Measurements from ENCODE around the gene BTBD16.

BTBD16 gene

DNA sequence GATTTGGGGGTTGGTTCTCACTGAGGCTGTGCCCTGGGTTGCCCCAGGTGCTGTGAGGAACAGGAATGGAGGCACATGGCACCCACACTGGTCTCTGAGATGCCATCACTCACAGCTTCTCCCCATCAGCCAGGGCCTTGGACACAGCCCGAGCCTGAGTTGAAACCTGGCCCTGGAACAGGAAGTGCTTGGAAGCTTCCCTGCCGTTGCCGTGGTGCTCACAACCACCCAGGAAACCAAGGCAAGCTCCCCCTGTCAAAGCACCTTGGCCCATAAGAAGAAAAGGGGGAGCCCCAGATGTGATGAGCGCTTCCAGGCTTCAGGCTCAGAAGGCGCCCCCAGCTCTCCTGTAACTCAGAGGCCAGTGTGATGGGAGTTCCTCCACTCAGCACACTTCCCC, at the start of gene BTBD16:
TSS of gene BTBD16 (plus strand) at position 221 of the 400 bp plus-strand sequence. CDS start 3,786 bp downstream, outside the sequence.
- no peak for DNase-seq (ENCODE audit: low read depth)

DNA sequence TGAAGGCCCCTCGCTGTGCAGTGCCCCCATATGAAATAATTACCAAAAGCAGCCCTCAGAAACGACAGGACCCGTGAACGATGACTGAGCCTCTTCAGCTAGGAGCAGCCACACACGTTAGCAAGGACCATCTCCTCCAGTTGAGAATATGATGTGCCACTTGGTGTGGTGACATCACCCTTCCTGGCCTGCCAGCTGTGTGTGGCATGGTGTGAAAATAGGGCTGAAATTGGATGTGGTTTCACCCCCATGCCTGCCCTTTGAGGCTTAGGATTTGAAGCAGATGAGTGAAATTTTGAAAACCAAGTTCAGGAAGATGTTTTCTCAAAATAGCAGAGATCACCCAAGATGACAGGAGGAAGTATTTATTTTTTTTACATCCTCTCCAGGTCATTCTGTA, 49.1 kb upstream of the BTBD16 start:
- DNase-seq (ENCODE audit: low read depth), result no peak

- DNase-seq (ENCODE audit: low read depth), result no peak
Measured at GRCh38 chr10:122222638-122223037, 48.5 kb upstream of the BTBD16 start.

DNA sequence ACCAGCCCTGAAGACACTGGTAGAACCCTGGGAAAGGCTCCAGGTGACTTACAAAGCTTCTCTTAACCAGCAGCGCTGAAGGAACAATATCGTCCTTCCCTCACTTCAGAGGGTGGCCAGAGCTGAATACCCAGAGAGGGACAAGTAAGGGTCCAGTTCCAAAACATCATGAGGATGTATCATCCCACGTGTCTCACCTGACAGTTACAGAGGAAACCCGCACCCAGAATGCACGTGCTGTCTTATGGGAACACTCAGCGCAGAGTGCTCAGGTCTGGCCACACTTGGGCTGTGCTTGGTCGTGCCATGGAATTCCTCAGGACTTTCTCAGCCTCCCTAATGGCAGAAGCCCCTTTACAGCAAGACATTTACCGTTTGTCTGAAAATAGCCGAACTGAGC, 46.9 kb upstream of the BTBD16 start:
- no peak for DNase-seq (ENCODE audit: low read depth)

DNA sequence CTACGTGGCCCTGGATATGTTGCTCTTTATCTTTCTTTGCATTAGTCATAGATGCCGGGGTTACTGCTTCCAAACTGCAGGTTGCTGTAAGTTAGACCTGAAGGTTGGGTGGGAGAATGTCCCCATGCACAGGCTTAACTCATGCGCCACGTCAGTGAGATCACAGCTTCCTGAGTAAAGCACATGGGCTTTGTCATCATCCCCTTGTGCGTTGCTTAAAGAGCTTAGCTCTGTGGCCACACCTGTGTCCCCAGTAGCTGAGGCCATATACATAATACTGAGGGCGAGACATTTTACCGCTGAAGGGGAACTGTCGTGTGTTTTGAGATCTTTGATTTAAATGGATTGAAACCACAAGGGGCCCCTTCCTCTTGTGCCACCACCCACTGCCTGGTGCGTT, 45.8 kb upstream of the BTBD16 start:
- DNase-seq (ENCODE audit: low read depth), result no peak

DNA sequence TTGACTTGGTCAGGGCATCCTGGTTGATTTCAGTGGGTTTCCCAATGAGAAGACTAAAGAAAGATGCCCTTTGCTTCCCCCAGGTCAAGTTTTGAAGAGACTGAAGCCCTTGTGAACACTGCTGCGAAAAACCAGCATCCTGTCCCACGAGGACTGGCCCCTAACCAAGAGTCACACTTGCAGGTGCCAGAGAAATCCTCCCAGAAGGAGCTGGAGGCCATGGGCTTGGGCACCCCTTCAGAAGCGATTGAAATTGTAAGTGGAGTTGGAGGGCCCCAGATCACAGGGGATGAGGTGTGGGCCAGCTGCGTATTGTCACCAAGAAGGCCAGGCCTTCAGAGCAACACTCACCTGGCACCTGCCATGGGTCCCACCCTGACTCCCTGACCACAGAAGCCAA, 43.3 kb upstream of the BTBD16 start:
- no peak for DNase-seq (ENCODE audit: low read depth)

GRCh38 chr10:122229666-122230065, 41.4 kb upstream of the BTBD16 start:
- no peak for DNase-seq (ENCODE audit: low read depth)

DNA sequence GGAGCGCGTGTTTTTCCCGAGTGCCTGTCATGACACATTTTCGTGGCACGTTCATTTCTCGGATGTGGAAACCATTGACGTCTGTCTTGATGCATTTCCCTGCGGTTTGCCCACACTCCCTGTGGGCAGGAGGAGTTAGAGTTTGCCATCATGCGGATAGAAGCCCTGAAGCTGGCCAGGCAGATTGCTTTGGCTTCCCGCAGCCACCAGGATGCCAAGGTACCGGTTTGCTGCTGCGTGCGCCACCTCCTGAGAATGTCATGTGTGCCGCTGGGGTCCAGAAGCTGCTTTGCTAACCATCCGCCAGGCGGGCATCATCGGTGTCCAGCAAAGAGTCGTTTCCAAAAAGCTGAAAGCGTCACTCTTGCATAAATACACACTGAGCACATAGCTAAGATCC, 40.9 kb upstream of the BTBD16 start:
- no peak for DNase-seq (ENCODE audit: low read depth)

- DNase-seq (ENCODE audit: low read depth), result no peak
Measured at GRCh38 chr10:122232769-122233168, 38.3 kb upstream of the BTBD16 start.

DNA sequence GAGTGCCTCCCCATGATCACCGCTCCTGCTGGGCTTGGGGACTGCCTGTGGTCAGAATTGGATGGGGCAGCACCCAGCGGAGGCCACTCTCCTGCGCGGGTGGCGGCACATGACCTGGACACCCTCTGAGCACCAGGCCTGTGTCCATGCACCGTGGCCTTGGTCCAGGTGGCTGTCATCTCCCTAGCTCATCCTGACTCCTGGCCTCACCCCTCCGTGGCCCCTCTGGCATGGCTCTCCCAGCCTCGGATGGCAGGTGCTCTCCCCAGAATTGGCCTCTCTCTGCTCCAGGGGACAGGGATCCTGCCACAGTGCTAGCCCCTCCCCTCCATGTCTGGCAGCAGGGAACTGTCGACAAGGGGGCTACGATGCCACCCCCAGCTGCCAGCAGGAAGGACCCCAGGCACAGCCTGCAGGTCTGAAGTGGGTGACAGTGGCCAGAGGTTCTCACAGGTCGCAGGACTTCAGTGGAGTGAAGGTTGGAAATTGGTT, 37.2 kb upstream of the BTBD16 start:
- no peak for DNase-seq (ENCODE audit: low read depth)

- DNase-seq (ENCODE audit: low read depth), result no peak
Measured at GRCh38 chr10:122234416-122234815, 36.7 kb upstream of the BTBD16 start.

GRCh38 chr10:122236690-122237306, 34.3 kb upstream of the BTBD16 start:
- DNase-seq (ENCODE audit: low read depth), result no peak

- no peak for DNase-seq (ENCODE audit: low read depth)
Measured at GRCh38 chr10:122237331-122237990, 33.6 kb upstream of the BTBD16 start.

- no peak for DNase-seq (ENCODE audit: low read depth)
Measured at GRCh38 chr10:122239578-122240257, 31.4 kb upstream of the BTBD16 start.

DNA sequence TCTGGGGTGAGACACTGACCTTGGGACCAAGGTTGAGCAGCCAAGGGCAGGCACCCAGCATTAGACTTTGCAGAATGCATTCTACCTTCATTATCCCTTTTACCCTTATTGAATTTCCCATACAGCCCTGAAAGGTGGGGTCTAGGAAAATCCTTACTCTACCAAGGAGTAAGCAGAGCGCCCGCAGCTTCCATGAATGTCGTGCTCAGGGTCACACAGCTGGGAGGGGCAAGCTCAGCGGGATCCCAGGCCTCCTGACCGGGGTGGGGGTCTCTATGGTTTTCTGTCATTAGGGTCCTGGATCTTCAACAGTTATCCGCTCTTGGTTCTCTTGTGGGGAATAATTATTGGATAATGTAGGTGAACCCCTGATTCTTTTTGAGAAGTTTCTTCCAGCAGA, 30.7 kb upstream of the BTBD16 start:
- DNase-seq (ENCODE audit: low read depth), result no peak

GRCh38 chr10:122241836-122242235, 29.3 kb upstream of the BTBD16 start:
- no peak for DNase-seq (ENCODE audit: low read depth)

DNA sequence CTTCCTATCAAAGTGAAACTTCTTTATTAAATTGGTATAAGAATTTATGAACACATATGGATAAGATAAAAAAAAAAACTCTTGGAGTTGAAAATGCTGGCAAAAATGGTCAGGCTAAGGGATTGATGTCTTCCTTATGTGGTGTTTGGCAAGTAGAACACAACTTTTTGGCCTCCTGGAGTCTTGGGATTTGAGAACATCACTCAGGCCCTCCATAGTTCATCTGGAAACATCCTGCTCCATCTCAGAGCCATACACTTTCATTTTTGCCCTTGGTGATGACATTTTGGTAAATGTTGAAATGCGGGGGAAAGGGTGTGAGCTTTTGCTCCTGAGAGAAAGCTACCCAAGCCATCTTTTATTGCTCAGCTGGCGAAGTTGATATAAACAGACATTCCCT, 27.5 kb upstream of the BTBD16 start:
- DNase-seq (ENCODE audit: low read depth), result no peak

- DNase-seq (ENCODE audit: low read depth), result no peak
Measured at GRCh38 chr10:122244001-122244975, 26.8 kb upstream of the BTBD16 start.

- no peak for DNase-seq (ENCODE audit: low read depth)
Measured at GRCh38 chr10:122245136-122245535, 26.0 kb upstream of the BTBD16 start.

GRCh38 chr10:122245897-122246296, 25.2 kb upstream of the BTBD16 start:
- DNase-seq (ENCODE audit: low read depth), result no peak

- no peak for DNase-seq (ENCODE audit: low read depth)
Measured at GRCh38 chr10:122246830-122247520, 24.1 kb upstream of the BTBD16 start.
